Measurements from ENCODE around the gene CCDC12. TPM values are rescaled to one million over a fixed set of nuclear protein-coding genes. Genes with fewer than 3 reads are reported as not detected.

Gene CCDC12
- total and polyA plus RNA-seq, 2 of the 13 experiments (the other 11 are each of a cell fraction or from before 2014, with no cell fraction given) = 30.1 to 49.5 TPM

GRCh38 chr3:47018269-47018611 lies 41.7 kb upstream of the CCDC12 start (continued):
- TF ChIP-seq ZSCAN5A (CRISPR knock-in tag; IDR thresholded peaks at IDR 0.05; ENCODE audit: borderline replicate concordance) = no peak
- TF ChIP-seq ZBED4 (CRISPR knock-in tag; IDR thresholded peaks at IDR 0.05; ENCODE audit: borderline replicate concordance) = no peak
- TF ChIP-seq JDP2 (CRISPR knock-in tag; IDR thresholded peaks at IDR 0.05; ENCODE audit: borderline replicate concordance) = no peak
- no peak for TF ChIP-seq MYC (CRISPR knock-in tag; IDR thresholded peaks at IDR 0.05; ENCODE audit: borderline replicate concordance)
- no peak for TF ChIP-seq ZNF331 (CRISPR knock-in tag; IDR thresholded peaks at IDR 0.05)
- TF ChIP-seq ZNF605 (CRISPR knock-in tag; IDR thresholded peaks at IDR 0.05) = no peak
- no peak for TF ChIP-seq SOX6 (IDR thresholded peaks at IDR 0.05)
- TF ChIP-seq SOX6 (CRISPR knock-in tag; IDR thresholded peaks at IDR 0.05) = peak; percentile 75
- TF ChIP-seq ZNF546 (CRISPR knock-in tag; conservative IDR thresholded peaks at IDR 0.05) = no peak
- no peak for TF ChIP-seq SRSF9 (IDR thresholded peaks at IDR 0.05; ENCODE audit: borderline replicate concordance, insufficient read depth, low read depth, low read length, poor library complexity, severe bottlenecking)
- TF ChIP-seq ZFP1 (CRISPR knock-in tag; IDR thresholded peaks at IDR 0.05) = no peak
- no peak for TF ChIP-seq JUNB (CRISPR knock-in tag; IDR thresholded peaks at IDR 0.05; ENCODE audit: borderline replicate concordance)
- no peak for TF ChIP-seq ZGPAT (CRISPR knock-in tag; IDR thresholded peaks at IDR 0.05)
- TF ChIP-seq ARID5B (CRISPR knock-in tag; IDR thresholded peaks at IDR 0.05) = no peak
- TF ChIP-seq SRF (IDR thresholded peaks at IDR 0.05; ENCODE audit: low read depth, low read length) = no peak
- no peak for TF ChIP-seq SYNCRIP (IDR thresholded peaks at IDR 0.05; ENCODE audit: insufficient read depth, low read depth, low read length)
- no peak for TF ChIP-seq ZNF510 (CRISPR knock-in tag; IDR thresholded peaks at IDR 0.05; ENCODE audit: low read depth)
- TF ChIP-seq MLX (CRISPR knock-in tag; IDR thresholded peaks at IDR 0.05) = no peak
- TF ChIP-seq ZNF549 (CRISPR knock-in tag; IDR thresholded peaks at IDR 0.05) = no peak
- TF ChIP-seq ZNF33A (CRISPR knock-in tag; IDR thresholded peaks at IDR 0.05; ENCODE audit: borderline replicate concordance) = no peak
- TF ChIP-seq CEBPG (CRISPR knock-in tag; IDR thresholded peaks at IDR 0.05) = peak; percentile 54
